ENCODE measurements around the gene ZNF664.

ZNF664 gene

GRCh38 chr12:124009781-124010180, 36.8 kb downstream of the ZNF664 start:
- no peak overlapping the region for H3K4me2 ChIP-seq
- H3K9ac ChIP-seq, result no peak overlapping the region
- no peaks in the 10 kb centered on the region for H3K27me3 ChIP-seq (ENCODE audit: insufficient read depth, low read depth)
- H4K20me1 ChIP-seq (ENCODE audit: insufficient read depth), result no peaks in the 10 kb centered on the region
- no peak overlapping the region for H2AFZ ChIP-seq (ENCODE audit: low read depth)
- no peak overlapping the region for H3K27ac ChIP-seq
- TF ChIP-seq CTCF (conservative IDR thresholded peaks at IDR 0.05; ENCODE audit: low read depth, low read length), result no peak
- H3K4me1 ChIP-seq (ENCODE audit: low read depth, poor library complexity, severe bottlenecking), result no peaks in the 10 kb centered on the region
- H3K79me2 ChIP-seq (ENCODE audit: insufficient read depth, low read depth), result no peaks in the 10 kb centered on the region
- no peak overlapping the region for H3K4me3 ChIP-seq (IDR thresholded peaks at IDR 0.05; ENCODE audit: insufficient read depth, low read depth, low read length)
- no peaks in the 10 kb centered on the region for H3K36me3 ChIP-seq (ENCODE audit: insufficient read depth)

- Histone ChIP-seq H3K36me3 (ENCODE audit: insufficient read depth) (no peaks in the 10 kb centered on the region), H3K4me2 (no peak overlapping the region), H3K9ac (no peak overlapping the region), H3K79me2 (ENCODE audit: insufficient read depth, low read depth) (no peaks in the 10 kb centered on the region), H3K4me3 (IDR thresholded peaks at IDR 0.05; ENCODE audit: insufficient read depth, low read depth, low read length) (no peak overlapping the region), H3K4me1 (ENCODE audit: low read depth, poor library complexity, severe bottlenecking) (no peaks in the 10 kb centered on the region), H3K27me3 (ENCODE audit: insufficient read depth, low read depth) (no peaks in the 10 kb centered on the region), H3K27ac (no peak overlapping the region), H2AFZ (ENCODE audit: low read depth) (no peak overlapping the region), H4K20me1 (ENCODE audit: insufficient read depth) (no peaks in the 10 kb centered on the region)
- TF ChIP-seq CTCF (conservative IDR thresholded peaks at IDR 0.05; ENCODE audit: low read depth, low read length), result no peak
These were observed 37.7 kb downstream of the ZNF664 start for GRCh38 chr12:124010687-124011086.

- H3K9ac ChIP-seq, result no peak overlapping the region
- no peaks in the 10 kb centered on the region for H3K4me1 ChIP-seq (ENCODE audit: low read depth, poor library complexity, severe bottlenecking)
- H3K36me3 ChIP-seq (ENCODE audit: insufficient read depth), result no peaks in the 10 kb centered on the region
- no peak overlapping the region for H3K4me2 ChIP-seq
- TF ChIP-seq CTCF (conservative IDR thresholded peaks at IDR 0.05; ENCODE audit: low read depth, low read length), result no peak
- H3K79me2 ChIP-seq (ENCODE audit: insufficient read depth, low read depth), result no peaks in the 10 kb centered on the region
- H3K4me3 ChIP-seq (IDR thresholded peaks at IDR 0.05; ENCODE audit: insufficient read depth, low read depth, low read length), result no peak overlapping the region
- H4K20me1 ChIP-seq (ENCODE audit: insufficient read depth), result no peaks in the 10 kb centered on the region
- H3K27me3 ChIP-seq (ENCODE audit: insufficient read depth, low read depth), result no peaks in the 10 kb centered on the region
- no peak overlapping the region for H2AFZ ChIP-seq (ENCODE audit: low read depth)
- H3K27ac ChIP-seq, result no peak overlapping the region
These were observed 38.6 kb downstream of the ZNF664 start for GRCh38 chr12:124011435-124012115.

- Histone ChIP-seq H3K4me1 (ENCODE audit: low read depth, poor library complexity, severe bottlenecking) (no peaks in the 10 kb centered on the region), H3K9ac (no peak overlapping the region), H2AFZ (ENCODE audit: low read depth) (no peak overlapping the region), H3K4me2 (no peak overlapping the region), H4K20me1 (ENCODE audit: insufficient read depth) (no peaks in the 10 kb centered on the region), H3K4me3 (IDR thresholded peaks at IDR 0.05; ENCODE audit: insufficient read depth, low read depth, low read length) (no peak overlapping the region), H3K27me3 (ENCODE audit: insufficient read depth, low read depth) (no peaks in the 10 kb centered on the region), H3K36me3 (ENCODE audit: insufficient read depth) (no peaks in the 10 kb centered on the region), H3K79me2 (ENCODE audit: insufficient read depth, low read depth) (no peaks in the 10 kb centered on the region), H3K27ac (no peak overlapping the region)
- no peak for TF ChIP-seq CTCF (conservative IDR thresholded peaks at IDR 0.05; ENCODE audit: low read depth, low read length)
These were observed 40.1 kb downstream of the ZNF664 start for GRCh38 chr12:124013073-124013472.
